HG02943 (cell line): ENCODE results near the gene IL27RA.

Source experiments
- ATAC-seq: cut with Tn5 transposase; IDR thresholded peaks from one replicate; pipeline ENCODE4 v1.9.1; 2021; ENCODE audit warnings: mild to moderate bottlenecking, low read depth, moderate library complexity; ENCODE audit not compliant: unreplicated experiment

The IL27RA gene

DNA sequence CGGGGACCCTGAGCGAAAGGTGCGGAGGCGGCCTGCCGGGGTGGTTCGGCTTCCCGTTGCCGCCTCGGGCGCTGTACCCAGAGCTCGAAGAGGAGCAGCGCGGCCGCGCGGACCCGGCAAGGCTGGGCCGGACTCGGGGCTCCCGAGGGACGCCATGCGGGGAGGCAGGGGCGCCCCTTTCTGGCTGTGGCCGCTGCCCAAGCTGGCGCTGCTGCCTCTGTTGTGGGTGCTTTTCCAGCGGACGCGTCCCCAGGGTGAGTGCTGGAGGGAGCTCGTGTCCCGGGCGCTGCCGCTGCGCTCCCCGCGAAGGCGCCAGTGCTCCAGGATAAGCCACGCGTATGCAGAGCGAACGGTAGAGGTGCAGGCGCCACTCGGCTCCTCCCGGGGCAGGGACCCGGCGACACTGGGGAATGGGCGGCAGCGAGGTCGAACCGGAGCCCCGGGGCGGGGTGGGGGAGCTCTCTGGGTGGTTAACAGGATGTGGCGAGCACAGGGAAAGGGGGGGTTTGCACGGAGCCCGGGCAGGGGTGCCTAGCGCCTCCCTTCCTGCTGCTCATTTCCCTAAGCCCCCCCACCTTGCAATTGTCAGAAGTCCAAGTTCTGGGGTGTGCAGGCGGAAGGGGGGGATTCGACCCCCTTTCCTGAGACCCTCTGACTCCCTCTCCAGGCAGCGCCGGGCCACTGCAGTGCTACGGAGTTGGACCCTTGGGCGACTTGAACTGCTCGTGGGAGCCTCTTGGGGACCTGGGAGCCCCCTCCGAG is at the start of gene IL27RA:
TSS of gene IL27RA (plus strand) at position 44 of the 762 bp plus-strand sequence. CDS start at position 155, 111 bp downstream.
- no peak for ATAC-seq

GRCh38 chr19:13981988-13982501 is 49.5 kb upstream of the IL27RA start:
- ATAC-seq: no peak

GRCh38 chr19:13982773-13983172 is 48.8 kb upstream of the IL27RA start:
- ATAC-seq: no peak

DNA sequence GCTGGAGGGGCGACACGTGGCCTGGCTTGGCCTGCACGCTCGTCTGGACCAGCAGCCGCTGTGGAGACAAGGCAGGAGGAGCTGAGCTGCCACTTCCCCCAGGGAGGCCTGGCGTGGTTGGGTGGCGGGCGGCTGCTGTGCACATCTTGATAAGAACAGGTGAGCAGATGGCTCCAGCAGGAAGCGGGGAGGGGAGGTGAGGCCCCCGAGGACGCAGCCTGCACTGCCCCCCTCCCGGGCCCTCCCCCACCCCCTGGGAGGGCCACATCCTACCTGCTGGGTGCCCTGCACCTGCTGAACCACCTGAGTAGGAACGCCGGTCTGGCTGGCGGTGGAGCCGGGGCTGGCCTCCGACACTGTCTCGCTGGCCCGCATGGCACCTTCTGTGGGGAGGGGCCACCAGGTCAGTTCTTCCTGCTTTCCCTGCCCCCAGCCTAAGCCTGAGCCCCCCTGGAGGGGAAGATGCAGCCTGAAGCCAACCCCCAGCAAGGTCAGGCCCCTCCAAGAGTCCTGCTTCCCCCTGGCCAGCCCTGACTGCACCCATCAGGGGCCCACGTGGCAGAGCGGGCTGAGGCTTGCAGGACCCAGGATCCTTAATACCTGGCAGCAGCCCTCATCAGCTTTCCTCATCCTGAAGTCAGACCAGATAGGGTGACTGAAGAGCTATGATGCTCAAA is 48.2 kb upstream of the IL27RA start:
- no peak for ATAC-seq

GRCh38 chr19:13984186-13984585 is 47.4 kb upstream of the IL27RA start:
- no peak for ATAC-seq

DNA sequence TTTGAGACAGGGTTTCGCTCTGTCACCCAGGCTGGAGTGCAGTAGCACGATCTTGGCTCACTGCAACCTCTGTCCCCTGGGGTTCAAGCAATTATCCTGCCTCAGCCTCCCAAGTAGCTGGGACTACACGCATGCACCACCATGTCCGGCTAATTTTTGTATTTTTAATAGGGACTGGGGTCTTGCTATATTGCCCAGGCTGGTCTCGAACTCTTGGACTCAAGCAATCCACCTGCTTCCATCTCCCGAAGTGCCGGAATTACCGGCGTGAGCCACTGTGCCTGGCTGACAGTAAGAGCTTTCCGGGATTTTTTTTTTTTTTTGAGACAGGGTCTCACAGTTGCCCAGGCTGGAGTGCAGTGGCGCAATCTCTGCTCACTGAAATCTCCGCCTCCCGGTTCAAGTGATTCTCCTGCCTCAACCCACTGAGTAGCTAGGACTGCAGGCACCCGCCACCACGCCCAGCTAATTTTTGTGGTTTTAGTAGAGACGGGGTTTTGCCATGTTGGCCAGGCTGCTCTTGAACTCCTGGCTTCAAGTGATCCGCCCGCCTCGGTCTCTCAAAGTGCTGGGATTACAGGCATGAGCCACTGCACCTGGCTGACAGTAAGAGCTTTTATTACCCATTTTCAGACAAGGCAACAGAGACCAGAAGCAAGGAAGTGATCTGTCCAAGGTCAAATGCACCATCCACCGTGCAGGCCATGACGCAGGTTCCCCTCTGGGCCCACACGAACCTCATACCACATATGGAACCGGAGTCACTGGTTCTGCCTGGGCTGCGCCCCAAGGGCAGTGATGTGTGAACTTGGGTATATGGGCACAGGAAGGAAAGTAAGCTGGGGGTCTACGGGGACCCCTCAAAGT is 46.5 kb upstream of the IL27RA start:
- ATAC-seq: no peak

DNA sequence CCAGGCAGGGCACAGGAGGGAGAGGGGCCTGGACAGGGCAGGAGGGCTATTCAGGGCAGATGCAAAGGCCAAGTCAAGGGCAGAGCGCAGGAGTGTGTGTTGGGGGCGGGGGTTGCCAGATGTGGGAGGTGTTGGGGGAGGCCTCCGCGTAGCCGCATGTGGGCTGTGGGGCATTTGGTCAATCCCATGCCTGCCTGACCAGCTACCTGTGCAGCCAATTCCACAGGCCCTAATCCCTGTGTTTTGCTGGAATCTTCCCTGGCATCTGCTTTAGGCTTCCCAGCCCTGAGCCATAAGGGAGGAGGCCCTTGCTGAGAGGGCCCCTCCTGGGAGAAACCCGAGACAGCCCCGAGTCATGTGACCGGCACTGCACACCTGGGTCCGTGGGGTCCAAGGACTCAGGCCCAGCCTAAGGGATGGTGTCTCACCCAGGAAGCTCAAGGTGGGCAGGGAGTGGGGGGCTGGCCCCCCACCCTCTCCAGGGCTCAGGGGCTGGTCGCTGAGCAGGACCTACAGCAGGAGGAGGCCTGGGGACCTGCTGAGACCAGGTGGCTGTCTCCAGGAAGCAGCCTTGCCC is 45.7 kb upstream of the IL27RA start:
- ATAC-seq: peak; percentile 17

- ATAC-seq: peak; percentile 66
These were observed 45.1 kb upstream of the IL27RA start for GRCh38 chr19:13986348-13986904.

DNA sequence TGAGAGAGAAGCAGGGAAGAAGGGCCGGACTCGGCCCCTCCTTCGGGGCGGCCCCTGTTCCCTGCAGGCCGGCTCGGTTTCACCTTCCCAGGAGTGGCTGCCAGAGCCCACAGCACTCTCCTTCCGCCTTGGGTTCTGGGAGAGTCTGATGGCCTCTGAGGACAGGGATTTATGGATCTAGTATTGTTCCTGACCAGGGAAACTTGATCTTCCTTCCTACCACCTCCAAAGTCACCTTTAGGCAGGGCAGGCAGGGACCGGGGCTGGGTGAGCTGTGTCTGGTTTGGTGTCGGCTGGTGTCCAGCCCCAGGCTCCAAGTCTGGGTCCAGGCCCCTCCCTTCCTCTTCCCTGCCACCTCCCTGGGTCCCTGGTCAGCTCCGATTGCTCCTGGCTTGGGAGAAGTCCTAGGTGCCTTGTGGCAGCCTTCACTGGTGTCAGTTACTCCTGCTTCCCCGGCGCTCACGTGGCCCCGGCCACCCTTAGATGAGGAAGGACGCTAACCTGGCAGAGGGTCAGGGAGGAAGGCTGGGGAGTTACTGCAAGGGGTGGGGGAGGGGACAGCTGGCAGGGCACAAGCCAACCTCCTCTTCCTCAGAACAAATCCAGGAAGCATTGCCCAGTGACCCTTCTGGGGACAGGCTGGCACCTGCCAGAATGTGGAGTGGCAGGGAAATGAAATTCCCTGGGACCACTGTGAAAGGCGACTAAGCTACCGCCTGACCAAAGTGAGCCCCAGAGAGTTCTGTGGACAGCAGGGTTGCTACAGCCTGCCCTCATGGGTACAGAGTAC is 44.3 kb upstream of the IL27RA start:
- no peak for ATAC-seq

DNA sequence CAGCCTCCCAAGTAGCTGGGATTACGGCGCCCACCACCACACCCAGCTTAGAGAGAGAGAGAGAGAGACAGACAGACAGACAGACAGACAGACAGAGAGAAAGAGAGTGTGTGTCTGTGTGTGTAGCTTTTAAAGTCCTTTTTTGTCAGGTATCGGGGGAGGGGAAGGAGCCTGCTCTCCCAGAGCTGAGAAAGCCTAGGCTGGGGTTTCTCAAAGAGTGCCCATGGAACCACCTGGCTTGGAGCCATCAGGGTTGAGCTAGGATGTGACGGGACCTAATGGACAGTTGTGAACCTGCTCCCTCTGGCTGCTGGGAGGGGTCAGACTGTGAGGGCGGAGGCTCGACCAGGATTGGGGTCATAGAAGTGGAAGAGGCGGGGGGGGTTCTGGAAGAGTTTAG is 42.1 kb upstream of the IL27RA start:
- ATAC-seq: no peak

- no peak for ATAC-seq
These were observed 41.5 kb upstream of the IL27RA start for GRCh38 chr19:13990085-13990484.

DNA sequence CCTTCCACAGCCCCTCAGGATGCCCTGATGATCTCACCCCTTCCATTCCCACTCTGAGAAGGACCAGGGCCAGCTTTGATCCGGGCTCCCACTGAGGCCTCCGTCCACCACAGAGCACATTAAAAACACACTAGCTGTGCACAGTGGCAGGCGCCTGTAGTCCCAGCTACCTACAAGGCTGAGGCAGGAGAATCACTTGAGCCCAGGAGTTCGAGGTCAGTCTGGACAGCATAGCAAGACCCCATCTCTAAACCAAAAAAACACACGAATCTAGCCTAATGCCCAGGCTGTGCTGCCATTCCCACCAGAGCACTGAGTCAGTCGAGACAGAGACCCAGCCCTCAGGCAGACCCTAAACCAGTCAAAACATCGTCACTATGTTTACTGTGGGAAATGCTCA is 39.5 kb upstream of the IL27RA start:
- no peak for ATAC-seq

DNA sequence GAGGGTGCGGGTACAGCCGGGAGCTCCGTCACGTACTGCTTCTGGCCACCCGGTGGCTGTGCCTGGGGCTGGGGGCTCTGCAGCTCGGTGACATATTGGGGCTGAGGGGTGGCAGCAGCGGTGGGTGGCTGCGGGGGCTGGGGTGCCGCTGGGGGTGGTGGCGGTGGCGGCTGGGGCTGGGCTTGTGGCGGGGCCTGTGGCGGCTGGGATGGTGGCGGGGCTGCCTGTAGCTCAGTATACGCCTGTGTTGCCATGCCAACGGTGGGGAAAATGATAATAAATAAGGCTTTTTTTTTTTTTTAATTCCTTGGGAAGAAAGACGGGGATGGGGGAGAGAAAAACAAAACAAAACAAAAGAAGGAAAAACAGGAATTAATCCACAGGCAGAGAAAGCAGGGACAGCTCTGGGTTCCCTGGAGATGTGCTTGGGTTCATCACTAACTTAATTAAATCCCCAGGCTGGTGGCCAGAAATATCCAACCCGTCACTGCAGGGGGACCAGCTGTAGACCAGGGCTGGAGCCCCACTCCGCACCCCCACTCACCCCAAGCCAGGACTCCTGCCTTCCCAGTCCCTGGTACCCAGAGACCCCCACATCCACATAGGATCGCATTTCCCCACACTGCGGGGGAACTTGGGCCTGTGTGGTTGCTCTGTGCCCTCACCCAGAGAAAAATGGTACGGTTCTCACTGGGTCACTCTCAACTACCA is 37.8 kb upstream of the IL27RA start:
- ATAC-seq: no peak

GRCh38 chr19:13995017-13995728 is 36.4 kb upstream of the IL27RA start:
- ATAC-seq: no peak

- no peak for ATAC-seq
These were observed 35.4 kb upstream of the IL27RA start for GRCh38 chr19:13995878-13996765.

GRCh38 chr19:13996928-13997630 is 34.5 kb upstream of the IL27RA start:
- no peak for ATAC-seq

- no peak for ATAC-seq
These were observed 34.0 kb upstream of the IL27RA start for GRCh38 chr19:13997631-13997962.
